Stimulated activated CD4-positive, alpha-beta T cell treated with anti-CD3 and anti-CD28 coated beads, Interleukin-4, amount 100 ng/mL, for 4 hours (primary cell): ENCODE results near the gene PALM3.

Experiments used
- DNase-seq, 2 experiments: peaks; one replicate each; pipeline ENCODE4 v3.0.0-alpha.2; 2020

PALM3 gene

GRCh38 chr19:14088634-14089411 is 26.9 kb upstream of the PALM3 start:
- DNase-seq, result no peak

- DNase-seq, result no peak
Measured at GRCh38 chr19:14086098-14086497, 24.2 kb upstream of the PALM3 start.

- no peak for DNase-seq
Measured at GRCh38 chr19:14085309-14085995, 23.6 kb upstream of the PALM3 start, which contains the start of gene C19orf67. C19orf67 (minus strand) TSS chr19:14085783; CDS start chr19:14085627, 156 bp downstream.

- DNase-seq, result no peak
Measured at GRCh38 chr19:14082675-14082960, 20.7 kb upstream of the PALM3 start.

DNA sequence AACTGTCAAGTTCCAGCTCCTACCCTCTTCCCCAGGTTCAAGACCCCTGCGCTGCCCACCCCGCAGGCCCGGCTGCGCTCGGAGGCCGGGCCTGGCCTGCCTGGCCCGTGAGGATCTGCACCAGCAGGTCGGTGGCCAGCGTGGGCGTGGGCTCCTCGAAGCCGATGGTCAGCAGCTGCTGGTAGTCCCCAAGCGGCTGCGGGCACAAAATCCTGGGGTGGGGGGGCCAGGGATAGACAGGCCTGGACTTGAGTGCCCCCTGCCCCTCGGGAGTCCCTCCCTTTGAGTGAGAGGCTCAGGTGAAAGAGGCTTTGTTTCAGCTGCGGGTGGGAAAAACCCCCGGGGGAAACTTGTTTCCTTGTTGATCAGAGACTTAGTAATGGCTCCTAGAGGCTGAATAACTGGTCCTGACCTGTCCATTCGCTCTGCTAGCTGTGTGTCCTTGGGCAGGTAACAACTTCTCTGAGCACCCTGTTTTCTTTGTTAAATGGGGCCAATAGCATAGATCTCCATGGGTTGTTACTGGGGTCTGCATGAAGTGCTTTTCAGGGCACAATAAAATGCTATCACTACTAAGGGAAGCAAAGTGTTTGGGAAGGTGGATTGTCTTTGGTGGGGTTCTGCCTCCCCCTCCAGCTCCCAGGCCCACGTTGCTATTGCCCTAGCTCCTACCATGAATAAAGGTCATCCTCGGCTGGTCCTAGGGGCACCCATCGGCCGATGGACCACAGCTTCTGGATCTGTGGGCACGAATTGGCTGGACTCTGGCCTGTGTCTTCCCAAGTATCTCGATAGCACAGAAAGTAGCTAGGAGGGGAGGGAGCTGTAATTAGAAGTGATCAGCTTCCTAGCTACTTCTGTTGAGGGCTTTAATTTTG is 20.2 kb upstream of the PALM3 start:
- DNase-seq, result peak; percentile 22 to 31

- peak; percentile 98 to 99 for DNase-seq
Measured at GRCh38 chr19:14080887-14081796, 19.3 kb upstream of the PALM3 start.

DNA sequence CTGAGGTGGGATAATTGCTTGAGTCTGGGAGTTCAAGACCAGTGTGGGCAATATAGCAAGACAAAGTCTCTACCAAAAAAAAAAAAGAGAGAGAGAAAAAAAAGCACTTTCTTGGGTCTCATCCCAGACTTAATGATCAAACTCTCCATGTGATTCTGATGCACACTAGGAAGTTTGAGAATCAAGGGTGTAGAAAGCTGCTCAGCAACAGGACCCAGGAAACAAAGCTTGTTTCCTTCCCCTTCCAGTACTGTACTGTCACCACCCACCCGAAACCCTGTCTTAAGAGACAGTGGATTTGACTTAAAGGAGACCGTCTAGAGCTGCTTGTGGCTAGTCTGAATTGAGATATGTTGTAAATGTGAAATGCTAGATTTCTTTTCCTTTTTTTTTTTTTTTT is 16.5 kb upstream of the PALM3 start:
- DNase-seq, result no peak

DNA sequence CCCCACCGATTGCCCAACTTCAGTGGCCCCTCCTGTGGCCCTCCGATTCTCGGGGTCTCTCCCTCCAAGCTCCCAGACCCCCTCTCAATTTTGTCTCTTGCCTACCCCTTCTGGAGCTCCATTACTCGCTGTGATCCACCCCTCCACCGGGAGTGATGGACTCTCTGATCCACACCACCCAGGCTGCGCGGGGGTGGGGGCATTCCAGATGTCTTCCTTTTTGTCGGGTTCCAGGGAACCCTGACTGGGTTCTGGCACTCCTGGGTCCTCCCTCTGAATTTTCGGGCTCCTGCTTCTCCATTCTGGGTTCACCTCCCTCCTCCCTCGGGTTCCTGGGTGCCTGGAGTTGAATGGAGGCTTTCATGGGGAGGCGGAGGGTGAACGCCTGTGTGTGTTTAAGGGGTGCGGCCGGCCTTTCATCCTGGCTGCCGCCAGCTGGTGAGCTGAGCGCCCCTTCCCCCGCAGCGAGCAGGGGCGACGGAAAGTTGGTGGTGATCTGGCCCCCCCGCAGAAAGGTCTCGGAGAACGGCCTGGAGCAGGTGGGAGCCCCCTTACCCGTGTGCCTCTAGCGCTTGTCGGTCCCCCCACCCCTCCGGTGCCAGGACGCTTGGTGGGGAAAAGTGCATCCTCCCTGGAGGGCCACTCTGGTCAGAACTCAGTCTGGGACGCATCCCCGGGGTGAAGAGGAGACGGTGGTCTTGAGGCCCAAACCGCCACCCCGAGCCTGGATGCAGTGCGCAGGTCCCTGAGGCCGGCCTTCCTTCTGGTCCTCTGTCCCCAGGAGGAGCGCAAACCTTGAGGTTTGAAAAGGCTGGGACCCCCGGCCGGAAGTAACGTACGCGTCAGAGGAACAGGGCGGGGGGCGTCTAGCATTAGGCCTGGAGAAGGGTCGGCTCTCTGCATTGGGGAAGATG is 12.3 kb upstream of the PALM3 start:
- no peak for DNase-seq

DNA sequence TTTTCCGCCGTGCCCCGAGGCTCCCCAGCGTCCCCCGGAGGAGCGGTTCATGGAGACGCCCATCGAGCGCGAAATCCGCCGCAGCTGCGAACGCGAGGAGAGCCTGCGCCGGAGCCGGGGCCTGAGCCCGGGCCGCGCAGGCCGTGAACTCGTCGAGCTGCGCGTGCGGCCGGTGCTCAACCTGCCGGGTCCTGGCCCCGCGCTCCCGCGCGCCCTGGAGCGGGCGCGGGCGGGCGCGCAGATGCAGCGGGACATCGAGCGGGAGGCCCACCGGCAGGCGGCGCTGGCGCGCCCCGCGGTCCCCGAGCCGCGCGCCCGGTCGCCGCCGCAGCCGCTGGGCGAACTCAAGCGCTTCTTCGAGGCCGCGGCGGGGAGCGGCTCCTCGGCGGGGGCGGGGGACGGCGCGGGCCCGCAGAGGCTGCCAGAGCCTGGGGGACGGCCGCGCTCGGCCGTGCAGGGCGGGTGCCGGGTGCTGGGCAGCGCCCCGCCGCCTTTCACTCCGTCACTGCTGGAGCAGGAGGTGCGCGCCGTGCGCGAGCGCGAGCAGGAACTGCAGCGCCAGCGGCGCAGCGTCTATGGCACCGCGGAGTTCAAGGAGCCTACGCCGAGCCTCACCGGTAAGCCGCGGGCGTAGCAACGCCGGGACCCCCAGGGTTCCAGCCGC is 11.5 kb upstream of the PALM3 start:
- peak; percentile 65 to 79 for DNase-seq

- DNase-seq, result peak in 1 of 2 experiments; percentile 38
Measured at GRCh38 chr19:14072535-14073260, 10.8 kb upstream of the PALM3 start, which contains the start of gene MISP3. MISP3 (plus strand) TSS chr19:14072786; CDS start chr19:14073310, 524 bp downstream.

- no peak for DNase-seq
Measured at GRCh38 chr19:14070268-14071050, 8.6 kb upstream of the PALM3 start.

DNA sequence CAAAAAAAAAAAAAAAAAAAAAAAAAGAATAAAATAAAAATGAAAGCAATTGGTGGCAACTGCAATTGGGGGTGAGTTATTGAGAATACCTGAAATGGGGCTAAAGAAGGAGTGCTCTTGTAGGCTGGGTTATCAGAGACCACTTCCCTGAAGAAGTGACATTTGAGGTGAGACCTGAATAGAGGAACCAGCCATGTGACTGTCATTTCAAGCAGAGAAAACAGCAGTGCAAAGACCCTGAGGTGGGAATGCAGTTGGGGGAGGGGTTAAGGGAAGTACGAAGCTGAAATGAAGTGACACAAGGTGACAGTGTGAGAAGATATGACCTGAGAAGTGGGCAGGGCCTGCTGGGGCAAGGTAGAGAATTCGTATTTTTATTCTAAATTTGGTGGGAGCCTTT is 4.3 kb upstream of the PALM3 start:
- no peak for DNase-seq

DNA sequence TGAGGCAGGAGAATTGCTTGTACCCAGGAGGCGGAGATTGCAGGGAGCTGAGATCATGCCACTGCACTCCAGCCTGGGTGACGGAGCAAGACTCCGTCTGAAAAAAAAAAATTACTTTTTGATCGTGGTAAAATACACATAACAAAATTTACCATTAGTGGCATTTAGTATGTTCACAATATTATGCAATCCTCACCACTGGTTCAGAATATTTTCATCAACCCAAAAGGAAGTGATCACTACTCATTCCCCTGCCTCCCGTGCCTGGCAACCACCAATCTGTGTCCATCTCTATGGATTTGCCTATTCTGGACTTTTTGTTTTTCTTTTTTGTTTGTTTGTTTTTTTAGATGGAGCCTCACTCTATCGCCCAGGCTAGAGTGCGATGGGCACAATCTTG is 1.2 kb upstream of the PALM3 start:
- no peak for DNase-seq

DNA sequence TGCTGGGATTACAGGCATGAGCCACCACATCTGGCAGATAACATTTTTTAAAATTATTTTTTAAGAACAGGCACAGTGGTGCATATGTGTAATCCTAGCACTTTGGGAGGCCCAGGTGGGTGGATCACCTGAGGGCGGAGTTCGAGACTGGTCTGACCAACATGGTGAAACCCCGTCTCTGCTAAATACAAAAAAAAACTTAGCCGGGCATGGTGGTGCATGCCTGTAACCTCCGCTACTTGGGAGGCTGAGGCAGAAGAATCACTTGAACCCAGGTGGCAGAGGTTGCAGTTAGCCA is 631 bp upstream of the PALM3 start:
- DNase-seq, result no peak

GRCh38 chr19:14061081-14061749 is 661 bp downstream of the PALM3 start:
- no peak for DNase-seq

DNA sequence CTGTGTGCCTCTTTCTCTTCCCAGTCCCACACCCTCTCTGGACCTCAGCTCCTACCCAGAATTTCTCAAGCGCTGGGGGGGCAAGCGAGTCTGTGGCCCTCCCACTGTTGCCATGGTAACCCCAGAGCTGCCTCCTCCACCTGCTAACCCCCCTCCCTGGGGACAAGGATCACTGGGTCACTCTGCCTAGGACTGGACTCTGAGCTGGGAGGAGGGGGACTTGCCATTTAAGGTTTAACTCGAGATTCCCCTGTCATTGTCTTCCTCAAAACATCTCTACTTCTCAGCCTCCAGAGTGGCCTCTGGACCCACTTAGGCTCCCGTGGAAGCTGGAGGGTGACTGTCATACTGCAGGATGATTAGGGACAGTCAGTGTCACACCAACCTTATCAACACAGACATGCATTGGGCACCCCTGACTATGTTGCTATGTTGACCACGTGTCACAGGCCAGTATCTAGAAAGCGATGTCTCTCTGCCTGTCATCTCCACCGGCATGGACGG is 2.2 kb downstream of the PALM3 start:
- no peak for DNase-seq

- DNase-seq, result peak; percentile 38 to 48
Measured at GRCh38 chr19:14059093-14059480, 2.8 kb downstream of the PALM3 start.
